ENCODE measurements around the gene FAM237B.

Gene FAM237B

DNA sequence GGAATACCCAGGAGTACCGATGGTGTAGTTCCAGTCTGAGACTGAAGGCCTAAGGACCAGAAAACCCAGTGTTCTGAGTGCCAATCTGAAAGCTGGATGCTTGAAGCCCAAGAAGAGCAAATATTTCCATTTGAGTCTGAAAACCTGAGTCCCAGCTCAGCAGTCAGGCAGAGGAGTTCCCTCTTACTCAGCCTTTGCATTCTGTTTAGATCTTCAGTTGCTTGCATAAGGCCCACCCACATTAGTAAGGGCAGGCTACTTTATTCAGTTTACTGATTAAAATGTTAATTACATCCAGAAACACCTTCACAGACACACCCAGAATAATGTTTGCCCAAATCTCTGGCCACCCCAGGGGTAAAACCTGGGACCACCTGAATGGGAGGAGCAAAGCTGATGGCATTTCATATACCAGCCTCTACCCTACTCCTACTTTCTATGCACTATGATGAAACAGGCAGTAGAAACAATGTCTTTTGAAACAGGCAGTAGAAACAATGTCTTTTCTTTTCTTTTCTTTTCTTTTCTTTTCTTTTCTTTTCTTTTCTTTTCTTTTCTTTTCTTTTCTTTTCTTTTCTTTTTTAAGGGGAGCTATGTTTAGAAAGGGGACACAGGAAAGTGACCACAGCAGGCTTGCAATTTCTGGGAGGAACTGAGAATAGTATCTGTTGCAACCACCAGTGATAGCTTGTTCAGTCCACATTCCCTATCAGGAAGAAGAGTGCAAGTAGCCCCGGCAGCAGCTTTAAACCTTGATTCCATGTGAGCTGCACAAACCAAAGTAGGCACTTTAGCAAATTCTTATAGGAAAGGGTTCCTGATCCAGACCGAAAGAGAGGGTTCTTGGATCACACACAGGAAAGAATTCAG is 30.6 kb downstream of the FAM237B start:
- no peak for DNase-seq (ENCODE audit: low read depth)
- TF ChIP-seq, protein P1, sequence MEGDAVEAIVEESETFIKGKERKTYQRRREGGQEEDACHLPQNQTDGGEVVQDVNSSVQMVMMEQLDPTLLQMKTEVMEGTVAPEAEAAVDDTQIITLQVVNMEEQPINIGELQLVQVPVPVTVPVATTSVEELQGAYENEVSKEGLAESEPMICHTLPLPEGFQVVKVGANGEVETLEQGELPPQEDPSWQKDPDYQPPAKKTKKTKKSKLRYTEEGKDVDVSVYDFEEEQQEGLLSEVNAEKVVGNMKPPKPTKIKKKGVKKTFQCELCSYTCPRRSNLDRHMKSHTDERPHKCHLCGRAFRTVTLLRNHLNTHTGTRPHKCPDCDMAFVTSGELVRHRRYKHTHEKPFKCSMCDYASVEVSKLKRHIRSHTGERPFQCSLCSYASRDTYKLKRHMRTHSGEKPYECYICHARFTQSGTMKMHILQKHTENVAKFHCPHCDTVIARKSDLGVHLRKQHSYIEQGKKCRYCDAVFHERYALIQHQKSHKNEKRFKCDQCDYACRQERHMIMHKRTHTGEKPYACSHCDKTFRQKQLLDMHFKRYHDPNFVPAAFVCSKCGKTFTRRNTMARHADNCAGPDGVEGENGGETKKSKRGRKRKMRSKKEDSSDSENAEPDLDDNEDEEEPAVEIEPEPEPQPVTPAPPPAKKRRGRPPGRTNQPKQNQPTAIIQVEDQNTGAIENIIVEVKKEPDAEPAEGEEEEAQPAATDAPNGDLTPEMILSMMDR (IDR thresholded peaks at IDR 0.05; ENCODE audit: low read depth, low read length, missing control alignments), result no peak
- H3K4me3 ChIP-seq (ENCODE audit: low read depth, low read length), result no peak overlapping the region

DNA sequence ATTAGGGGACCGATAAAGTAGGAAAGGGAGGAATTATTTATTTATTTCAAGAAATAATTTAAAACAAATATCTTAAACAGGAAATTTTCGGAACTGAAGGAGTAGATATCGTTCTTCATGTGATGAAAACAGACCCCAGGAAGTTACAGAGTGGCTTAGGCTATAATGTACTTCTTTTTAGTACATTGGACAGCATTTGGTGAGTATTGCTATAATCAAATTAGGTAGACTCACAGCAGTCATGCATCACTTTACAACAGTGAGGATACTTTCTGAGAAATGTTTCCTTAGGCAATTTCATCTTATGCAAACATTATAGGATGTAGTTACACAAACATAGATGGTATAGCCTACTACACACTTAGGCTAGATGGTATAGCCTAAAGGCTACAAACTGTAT is 33.0 kb downstream of the FAM237B start:
- no peak overlapping the region for H3K4me3 ChIP-seq (ENCODE audit: low read depth, low read length)
- no peak for DNase-seq (ENCODE audit: low read depth)
- TF ChIP-seq, protein P1 (IDR thresholded peaks at IDR 0.05; ENCODE audit: low read depth, low read length, missing control alignments), result no peak

DNA sequence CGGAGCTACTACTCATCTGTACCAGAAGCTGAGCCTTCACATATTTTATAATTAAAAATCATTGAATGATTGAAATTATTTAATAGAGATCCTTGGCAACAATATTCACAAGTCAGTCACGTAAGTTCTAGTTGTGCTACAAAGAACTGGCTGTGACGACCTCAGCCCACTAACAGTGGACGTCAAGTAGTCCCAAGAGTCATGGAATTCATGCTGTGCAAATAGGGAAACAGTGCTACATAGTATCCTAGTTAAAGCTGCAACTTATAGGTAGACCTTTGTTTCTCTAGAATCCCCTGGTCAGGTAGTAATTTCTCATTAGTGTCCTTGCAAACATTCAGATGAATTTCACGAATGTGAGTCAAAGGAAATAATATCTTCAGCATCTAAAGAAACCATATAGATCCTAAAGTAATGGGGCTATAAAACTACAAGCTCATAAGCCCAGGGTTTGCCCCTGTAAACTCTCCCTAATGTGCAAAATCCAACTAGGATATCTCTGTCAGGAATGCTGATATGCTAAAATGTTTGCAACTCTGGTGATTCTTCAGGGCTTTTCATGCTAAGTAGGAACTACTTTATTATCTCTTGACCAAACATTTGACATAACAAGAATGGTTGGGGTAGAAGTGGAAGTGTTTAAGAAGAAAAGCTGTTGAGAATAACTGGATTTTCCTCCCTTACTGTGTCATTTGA is 44.9 kb downstream of the FAM237B start:
- H3K4me3 ChIP-seq (ENCODE audit: low read depth, low read length), result no peak overlapping the region
- TF ChIP-seq, protein P1 (IDR thresholded peaks at IDR 0.05; ENCODE audit: low read depth, low read length, missing control alignments), result no peak
- no peak for DNase-seq (ENCODE audit: low read depth)

DNA sequence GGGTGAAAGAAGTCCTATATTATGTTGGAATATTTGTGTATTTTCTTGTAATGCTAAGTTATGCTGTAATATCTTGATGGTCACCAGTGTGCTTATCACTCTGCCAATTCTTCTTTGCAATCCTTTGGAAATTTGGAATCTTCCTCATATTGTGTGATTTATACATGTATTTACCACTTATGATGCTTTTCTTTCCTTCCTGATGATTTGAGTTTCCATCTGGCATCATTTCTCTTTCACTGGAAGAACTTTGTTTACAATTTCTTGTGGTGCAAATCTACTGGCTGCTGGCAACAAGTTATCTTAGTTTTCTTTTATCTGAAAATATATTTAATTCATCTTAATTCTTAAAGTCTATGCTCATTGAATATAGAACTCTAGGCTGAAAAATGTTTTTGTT is 46.9 kb downstream of the FAM237B start:
- TF ChIP-seq, protein P1 (IDR thresholded peaks at IDR 0.05; ENCODE audit: low read depth, low read length, missing control alignments), result no peak
- no peak for DNase-seq (ENCODE audit: low read depth)
- H3K4me3 ChIP-seq (ENCODE audit: low read depth, low read length), result no peak overlapping the region

DNA sequence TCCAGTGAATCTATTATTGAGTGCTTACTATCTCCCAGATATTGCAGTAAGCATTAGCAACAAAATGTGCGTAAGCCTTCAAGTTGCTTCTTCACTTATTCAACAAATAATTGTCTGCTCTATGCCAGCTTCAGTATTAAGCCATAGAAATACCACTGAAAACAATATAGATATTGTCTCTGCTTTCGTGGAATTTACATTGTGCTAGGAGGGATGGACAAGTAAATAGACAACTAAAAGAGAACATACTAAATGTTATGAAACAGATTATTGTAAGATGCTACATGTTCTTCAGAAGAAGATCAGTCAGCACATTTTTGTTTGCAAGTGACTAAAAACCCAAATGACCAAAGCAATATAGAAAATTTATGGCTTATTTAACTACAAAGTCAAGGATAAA is 48.9 kb downstream of the FAM237B start:
- no peak for DNase-seq (ENCODE audit: low read depth)
- no peak overlapping the region for H3K4me3 ChIP-seq (ENCODE audit: low read depth, low read length)
- TF ChIP-seq, protein P1 (IDR thresholded peaks at IDR 0.05; ENCODE audit: low read depth, low read length, missing control alignments), result no peak

DNA sequence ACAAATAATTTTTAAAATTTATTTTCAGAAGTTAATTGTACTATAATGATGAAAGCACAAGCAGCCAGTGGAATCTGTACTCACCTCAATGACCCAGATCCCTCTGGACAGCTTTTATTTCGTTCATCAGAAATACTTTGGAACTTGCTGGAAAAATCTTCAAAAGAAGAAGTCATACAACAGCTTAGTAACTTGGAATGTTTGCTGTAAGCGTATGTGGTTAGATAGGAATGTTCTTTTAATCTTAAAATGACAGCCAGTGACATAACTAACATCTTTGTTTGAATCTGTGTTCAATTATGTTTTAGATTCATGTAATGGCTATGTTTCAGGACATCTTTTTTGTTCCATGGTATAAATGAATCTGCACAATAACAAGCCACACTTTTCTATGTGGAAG is 49.4 kb downstream of the FAM237B start:
- no peak overlapping the region for H3K4me3 ChIP-seq (ENCODE audit: low read depth, low read length)
- TF ChIP-seq, protein P1 (IDR thresholded peaks at IDR 0.05; ENCODE audit: low read depth, low read length, missing control alignments), result no peak
- no peak for DNase-seq (ENCODE audit: low read depth)

Data from GM12864 (cell line).